Measurements from ENCODE around the gene YY1.

DNA sequence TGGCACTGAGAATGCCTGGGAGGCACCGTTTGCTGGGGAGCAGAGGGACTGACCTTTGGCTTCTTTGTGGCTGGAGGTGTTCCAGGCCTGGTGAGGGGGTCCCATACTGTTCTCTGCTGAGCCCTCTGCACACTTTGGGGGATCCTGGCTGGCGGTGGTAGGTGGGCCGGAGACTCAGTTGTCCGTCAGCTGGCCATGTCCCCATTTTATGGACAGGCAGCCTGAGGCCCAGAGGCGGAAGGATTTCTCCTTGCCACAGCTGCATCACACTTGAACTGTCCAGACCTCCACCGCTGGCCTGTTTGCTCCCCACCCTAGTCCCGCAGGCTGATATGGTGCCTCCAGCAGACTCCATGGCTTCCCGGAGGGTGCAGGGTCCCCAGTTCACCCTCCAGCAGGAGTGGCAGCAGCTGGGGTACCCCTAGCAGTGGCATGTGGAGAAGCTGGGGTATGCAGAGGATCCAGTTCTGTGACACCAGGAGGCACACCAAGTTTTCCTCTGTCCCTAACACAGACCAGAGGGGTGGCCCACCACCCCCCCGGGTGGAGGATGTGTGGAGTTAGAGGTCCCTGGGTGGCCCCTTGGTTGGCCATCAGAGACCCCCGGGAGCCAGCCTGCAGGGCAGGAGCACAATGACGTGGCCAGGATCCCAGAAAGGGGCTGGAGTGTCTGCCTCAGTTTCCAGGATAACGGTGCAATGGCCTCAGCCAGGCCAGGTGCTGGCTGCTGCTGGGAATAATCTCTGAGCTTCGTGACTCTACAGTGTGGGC, 52.5 kb downstream of the YY1 start:
- no peak for TF ChIP-seq CTCF (conservative IDR thresholded peaks at IDR 0.05 in 1 of 2, IDR thresholded peaks at IDR 0.05 in 1 of 2; ENCODE audit: low read depth in 1 of 2, low read length in 2 of 2)
- TF ChIP-seq EZH2 (IDR thresholded peaks at IDR 0.05; ENCODE audit: low read length, missing control alignments): no peak
